Glomerular visceral epithelial cell (primary cell): Measurements from ENCODE around the gene ZRANB3.
"Not testable (repeated sequence)": the region's sequence is repeated elsewhere in the genome, so short reads cannot be mapped to it uniquely, and the experiment has no call there.

ENCODE experiments used
- DNase-seq: peaks from one replicate; pipeline ENCODE4 v3.0.0-alpha.2; 2016; ENCODE audit errors: extremely low spot score

ZRANB3 gene

DNA sequence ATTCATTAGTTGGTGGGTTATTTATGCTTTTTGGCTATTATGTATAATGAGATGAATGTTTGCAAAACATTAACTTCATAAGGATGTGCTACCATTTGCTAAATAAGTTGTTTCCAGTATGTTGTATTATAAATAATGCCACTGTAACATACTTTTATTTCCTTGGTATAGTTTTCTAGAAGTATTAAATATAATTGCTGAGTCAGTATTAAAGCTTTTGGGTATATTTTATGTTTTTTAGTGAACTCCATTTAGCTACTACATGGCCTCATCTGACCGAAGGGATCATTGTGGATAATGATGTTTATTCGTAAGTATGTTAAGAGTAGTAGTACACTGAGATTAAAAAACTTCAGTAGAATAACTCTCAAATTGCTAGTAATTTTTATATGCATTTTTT, 405.1 kb downstream of the ZRANB3 start:
- no peak for DNase-seq

DNA sequence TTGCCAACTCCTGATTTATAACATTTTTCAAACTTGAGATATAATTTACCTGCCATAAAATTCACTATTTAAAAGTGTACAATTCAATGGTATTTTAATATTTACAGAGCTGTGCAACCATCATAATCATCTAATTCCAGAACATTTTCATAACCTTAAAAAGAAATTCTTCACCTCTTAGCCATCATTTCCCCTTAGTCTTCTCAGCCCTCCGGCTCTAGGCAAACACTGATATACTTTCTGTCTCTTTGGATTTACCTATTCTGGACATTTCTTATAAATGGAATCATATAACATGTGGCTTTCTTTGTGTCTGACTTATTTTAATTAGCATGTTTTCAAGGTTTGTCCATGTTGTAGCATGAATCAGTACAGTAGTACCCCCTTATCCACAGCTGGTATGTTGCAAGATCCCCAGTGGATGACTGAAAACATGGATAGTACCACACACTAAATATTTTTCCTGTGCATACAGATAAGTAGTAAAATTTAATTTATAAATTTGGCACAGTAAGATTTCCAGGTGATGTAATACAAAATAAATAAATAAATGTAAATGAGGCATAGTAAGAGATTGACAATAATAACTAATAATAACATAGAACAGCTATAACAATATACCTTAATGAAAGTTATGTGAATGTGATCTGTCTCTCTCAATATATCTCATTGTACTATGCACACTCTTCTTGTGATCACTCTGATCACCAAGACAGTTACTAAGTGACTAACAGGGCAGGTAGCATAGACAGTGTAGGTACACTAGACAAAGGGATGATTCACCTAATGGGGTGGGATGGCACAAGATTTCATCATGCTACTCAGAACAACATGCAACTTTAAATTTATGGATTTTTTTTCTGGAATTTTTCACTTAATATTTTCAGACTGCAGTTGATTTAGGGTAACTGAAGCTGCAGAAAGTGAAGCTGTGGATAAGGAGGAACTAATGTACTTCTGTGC, 405.8 kb downstream of the ZRANB3 start:
- peak; percentile 18 for DNase-seq

DNA sequence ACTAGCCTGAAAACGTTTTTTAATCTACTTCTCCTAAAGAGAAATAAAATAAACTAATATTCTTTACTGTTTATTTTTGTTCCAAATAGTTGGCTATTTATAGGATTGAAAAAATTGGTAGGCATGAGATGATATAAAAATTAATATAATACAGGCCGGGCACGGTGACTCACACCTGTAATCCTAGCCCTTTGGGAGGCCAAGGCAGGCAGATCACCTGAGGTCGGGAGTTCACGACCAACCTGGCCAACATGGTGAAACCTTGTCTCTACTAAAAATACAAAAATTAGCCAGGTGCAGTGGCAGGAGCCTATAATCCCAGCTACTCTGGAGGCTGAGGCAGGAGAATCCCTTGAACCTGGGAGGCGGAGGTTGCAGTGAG, 409.4 kb downstream of the ZRANB3 start:
- not testable (repeated sequence) for DNase-seq

DNA sequence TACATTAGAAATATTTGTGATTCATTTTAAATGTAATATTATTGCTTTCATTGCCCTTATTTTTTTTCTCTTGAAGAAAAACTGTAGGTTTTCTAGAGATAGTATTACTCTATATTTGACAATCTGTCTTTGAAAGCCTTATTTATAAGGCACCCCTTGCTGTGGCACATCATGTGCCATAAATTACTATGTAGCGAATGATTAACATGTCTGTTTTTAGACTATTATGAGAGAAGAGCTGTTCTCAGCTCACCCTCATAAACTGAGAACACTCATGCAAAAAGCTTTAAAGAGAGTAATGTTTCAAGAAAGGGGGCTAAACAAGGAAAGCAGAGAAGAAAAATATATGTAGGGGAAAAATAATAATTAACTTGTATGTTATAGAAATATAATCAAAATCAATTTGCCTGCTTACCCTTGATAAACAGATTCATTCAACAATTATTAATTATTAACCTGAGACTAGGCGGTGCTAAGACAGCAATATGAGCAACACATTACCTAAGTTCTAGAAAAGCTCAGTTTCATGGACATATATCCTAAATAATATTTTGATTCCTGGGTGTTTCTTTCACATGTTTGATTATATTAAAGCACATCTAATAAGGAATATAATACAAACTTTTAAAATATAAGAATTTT, 409.9 kb downstream of the ZRANB3 start:
- DNase-seq = peak; percentile 9

DNA sequence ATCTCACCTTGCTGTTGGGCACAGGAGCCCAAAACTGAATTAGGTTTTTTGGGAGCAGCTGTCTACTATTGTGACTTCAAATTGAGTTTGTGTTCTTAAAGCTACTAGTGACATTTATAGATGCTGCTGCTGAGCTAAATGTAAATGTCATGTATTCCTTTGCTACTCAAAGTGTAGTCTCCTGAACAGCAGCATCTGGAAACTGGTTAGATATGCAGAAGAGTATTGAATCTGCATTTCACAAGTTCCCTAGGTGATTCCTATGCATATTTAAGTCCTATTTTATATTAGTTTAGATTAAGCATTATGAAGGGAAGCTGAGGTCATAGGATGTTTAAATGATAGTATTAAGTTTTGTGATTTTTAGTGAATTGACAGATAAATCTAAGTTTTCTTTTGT, 411.4 kb downstream of the ZRANB3 start:
- no peak for DNase-seq

DNA sequence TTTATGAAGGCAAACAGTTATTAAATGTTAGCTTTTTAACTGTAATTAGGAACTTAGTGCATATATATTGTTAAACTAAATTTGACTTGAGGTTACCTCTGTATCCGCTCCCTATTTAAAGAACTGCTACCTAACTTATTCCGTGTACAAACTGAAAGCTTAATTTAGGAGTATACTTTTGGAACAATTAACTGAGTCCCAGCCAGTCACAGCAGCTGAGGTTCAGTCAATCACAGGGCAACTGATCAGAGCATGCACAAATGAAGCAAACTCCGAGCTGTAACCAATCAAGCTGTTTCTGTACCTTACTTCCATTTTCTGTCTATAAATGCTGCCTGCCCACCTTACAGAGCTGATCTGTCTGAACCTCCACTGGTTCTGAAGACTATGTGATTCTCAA, 417.7 kb downstream of the ZRANB3 start:
- DNase-seq = no peak

DNA sequence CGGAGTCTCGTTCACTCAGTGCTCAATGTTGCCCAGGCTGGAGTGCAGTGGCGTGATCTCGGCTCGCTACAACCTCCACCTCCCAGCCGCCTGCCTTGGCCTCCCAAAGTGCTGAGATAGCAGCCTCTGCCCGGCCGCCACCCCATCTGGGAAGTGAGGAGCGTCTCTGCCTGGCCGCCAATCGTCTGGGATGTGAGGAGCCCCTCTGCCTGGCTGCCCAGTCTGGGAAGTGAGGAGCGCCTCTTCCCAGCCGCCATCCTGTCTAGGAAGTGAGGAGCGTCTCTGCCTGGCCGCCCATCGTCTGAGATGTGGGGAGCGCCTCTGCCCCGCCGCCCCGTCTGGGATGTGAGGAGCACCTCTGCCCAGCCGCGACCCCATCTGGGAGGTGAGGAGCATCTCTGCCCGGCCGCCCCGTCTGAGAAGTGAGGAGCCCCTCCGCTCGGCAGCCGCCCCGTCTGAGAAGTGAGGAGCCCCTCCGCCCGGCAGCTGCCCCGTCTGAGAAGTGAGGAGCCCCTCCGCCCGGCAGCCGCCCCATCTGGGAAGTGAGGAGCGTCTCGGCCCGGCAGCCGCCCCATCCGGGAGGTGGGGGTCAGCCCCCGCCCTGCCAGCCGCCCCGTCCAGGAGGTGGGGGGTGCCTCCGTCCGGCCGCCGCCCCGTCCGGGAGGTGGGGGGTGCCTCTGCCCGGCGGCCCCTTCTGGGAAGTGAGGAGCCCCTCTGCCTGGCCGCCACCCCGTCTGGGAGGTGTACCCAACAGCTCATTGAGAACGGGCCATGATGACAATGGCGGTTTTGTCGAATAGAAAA, 425.3 kb downstream of the ZRANB3 start:
- not testable (repeated sequence) for DNase-seq

DNA sequence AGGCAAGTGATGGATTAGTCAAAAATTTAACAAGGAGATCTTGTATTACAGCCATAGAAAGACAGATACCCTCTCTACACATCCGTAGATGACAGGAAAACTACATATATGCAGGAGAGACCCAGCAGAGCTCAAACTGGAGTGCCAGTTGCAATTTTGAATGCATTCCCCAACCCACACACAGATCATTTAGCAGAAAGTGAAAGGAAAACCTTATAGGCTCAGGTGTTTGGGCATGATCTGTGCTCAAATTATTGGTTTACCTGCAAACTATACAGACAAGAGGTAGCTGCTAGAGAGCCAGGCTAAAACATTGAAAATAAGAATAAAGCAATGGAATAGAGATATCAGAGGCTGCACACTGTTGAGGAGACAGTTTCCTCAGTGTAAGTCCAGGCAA, 427.2 kb downstream of the ZRANB3 start:
- DNase-seq = no peak

DNA sequence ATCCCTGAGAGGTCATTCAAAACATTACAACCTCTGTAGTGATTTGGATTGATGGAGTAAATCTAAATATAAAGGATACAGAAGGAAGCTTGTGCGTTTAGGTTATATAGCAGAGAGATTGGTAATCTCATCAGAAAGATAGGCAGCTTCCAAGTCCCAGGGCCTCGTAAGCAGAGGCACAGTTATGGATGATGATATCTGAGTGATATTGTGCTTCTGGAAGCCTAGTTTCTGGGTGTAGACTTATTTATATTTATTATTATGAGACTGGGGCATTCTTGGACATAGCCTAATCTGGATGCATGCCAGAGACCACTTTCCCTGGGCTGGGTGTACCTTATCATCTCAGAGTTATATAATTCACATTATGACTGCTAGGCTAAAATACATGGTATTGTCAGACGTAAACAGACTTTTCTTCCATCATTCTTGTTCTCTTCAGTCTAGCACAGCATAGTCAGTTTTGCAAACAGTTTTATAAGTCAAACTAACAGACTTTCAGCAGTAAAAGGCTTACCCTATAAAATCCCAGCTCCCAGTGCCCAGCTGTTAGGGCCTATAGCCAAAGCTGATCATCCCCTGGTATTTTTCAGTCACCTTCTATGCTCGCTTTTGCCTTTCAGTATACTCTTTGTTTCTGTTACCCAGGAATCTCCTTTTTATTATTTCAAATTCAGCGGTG, 431.1 kb downstream of the ZRANB3 start:
- no peak for DNase-seq

DNA sequence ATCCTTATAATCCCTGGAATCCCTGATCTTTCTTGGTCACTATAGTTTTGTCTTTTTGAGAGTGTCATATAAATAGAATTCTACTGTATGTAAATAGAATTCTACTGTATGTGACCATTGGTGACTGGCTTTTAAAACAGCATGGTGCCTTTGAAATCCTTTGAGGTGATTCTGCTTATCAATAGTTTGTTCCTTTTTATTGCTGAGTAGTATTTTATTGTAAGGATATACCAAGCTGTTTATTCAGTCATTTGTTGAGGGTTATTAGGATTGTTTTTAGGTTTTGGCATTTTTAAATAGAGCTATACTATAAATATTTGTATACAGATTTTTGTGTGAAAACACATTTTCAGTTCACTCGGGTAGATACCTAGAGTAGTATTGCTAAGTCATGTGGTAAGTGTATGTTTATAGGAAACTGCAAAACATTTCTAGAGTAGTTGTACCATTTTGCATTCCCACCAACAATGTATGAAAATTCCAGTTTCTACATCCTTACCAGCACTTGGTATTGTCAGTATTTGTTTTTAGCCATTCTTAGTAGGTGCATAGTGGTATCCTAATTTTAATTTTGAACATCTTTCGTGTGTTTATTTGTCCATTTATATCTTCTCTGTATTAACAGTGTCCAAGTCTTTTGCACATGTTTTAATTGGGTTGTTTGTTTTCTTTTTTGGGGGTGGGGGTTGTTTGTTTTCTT, 433.3 kb downstream of the ZRANB3 start:
- DNase-seq = no peak

DNA sequence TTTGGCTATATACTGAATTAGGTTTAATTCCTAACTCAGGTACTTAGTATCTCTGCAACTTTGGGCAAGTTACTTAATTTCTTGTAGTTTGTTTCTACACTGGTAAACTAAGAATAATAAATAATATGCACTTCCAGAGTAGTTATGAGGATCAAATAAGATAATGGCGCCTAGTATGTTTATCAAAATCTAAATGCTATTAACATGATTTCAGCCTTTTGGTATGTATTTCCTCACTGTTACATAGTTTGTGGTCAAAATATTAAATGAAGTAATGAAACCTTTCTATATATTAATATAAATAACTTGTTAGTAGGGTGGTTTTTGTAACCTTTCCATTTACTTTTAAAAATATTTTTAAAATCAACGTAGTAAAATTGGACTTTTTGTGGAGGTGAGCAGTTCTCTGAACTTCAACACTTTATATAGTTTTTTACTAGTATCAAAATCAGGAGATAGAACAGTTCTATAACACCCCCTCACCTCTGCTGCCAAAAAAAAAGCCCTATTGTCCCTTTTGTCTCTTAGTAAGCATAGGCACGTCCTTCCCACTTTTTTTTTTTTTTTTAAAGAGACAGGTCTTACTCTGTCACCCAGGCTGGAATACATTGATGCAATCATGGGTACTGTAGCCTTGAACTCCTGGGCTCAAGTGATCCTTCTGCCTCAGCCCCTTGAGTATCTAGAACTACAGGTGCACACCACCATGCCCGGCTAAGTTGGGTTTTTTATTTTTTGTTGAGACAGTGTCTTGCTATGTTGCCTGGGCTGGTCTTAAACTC, 434.2 kb downstream of the ZRANB3 start:
- DNase-seq = no peak

DNA sequence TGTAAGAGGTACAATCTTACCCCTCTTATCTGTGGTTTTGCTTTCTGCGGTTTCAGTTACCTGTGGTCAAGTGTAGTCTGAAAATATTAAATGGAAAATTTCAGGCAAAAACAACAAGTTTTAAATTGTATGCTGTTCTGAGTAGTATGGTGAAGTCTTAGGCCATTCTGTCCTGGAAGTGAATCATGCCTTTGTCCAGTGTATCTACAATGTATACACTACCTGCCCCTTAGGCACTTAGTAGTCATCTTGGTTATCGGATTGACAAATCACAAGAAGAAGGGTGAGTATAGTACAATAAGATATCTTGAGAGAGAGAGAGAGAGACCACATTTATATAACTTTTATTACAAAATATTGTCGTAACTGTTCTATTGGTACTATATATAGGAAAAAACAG, 435.4 kb downstream of the ZRANB3 start:
- no peak for DNase-seq

DNA sequence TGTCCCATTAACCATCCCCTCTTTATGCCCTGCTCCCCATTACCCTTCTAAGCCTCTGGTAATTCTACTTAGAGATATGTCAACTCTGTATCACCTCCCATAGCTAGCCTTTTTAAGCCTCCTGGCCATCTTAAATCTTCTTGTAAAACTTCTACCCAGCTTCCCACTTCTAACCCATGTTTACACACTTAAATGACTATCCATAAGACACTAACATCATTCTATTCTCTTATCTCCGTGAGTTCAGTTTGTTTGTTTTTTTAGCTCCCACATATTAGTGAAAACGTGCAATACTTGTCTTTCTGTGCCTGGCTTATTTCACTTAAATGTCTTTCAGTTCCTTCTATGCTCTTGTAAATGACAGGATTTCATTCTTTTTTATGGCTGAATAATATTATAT, 436.5 kb downstream of the ZRANB3 start:
- no peak for DNase-seq

DNA sequence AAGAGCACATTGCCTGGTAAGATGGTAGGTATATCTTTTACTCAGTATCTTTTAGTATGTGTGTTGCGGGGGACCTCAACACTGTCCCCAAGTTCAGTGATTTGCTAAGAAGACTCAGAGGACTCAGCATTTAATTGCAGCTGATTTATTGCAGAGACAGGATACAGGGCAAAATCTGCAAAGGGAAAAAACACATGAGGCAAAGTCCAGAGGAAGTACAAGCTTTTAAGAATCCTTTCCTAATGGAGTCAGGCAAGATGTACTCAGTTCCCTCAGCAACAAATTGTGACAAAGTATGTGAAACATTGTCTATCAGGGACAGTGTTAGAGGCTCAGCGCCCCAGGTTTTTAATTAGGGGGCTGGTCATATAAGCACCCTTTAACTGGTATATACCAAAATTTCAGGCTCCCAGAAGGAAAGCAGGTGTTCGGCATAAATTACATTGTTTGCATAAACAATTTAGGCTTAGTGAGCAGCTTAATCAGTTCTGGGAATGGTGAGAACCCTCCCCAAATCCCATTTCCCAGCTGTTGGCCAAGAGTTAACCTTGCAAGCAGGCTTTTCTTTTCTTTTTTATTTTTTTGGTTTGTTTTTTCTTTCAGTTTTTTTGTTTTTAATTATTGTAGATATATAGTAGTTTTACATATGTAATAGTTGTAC, 437.2 kb downstream of the ZRANB3 start:
- DNase-seq = no peak

DNA sequence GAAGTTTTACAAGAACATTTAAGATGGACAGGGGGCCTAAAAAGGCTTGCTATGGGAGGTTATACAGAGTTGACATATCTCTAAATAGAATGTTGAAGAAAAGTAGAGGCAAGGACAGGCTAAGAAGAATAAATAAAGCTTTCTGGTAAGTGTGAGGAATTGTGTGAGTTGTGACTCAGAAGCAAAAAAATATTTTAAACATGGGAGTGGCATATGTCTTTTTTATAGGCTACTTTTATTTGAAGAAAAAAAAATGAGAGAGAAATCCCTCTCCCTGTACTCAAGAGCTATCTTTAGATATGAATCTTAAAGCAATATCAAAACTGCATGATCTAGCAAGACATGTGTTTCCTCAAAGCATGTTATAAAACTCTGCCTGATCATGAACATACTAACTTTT, 437.8 kb downstream of the ZRANB3 start:
- no peak for DNase-seq

DNA sequence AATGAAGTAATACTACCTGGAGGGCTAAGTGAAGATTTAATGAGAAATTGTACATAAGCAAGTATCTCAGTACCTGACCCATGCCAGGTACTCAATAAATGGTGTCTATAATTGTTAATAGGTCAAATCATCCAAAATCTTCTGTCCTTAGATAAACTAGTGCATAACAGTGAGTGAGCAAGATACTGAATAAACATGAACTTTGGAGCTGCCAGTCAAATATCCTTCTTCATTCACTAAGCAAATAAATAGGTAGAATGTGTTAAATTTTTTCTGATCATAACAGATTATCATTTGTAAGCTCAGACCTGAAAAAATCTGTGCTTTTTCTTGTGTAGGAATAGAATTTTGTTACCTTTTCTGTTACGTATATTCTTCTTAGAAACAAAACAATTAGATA, 439.3 kb downstream of the ZRANB3 start:
- DNase-seq = no peak

DNA sequence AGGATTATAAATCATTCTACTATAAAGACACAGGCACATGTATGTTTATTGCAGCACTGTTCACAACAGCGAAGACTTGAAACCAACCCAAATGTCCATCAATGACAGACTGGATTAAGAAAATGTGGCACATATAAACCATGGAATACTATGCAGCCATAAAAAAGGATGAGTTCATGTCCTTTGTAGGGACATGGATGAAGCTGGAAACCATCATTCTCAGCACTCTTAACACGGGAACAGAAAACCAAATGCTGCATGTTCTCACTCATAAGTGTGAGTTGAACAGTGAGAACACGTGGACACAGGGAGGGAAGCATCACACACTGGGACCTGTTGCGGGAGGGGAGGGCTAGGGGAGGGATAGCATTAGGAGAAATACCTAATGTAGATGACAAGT, 441.4 kb downstream of the ZRANB3 start:
- not testable (repeated sequence) for DNase-seq
